OCI-LY3 (cell line): ENCODE results near the gene VSX1.

Source experiments
- H2AFZ ChIP-seq: fragments of 200-600, 300-600 bp; shearing (Covaris generic); 2 replicates; pipeline ENCODE4 v1.6.0; 2014; ENCODE audit warnings: antibody characterized with exemption, low read depth, low read length
- H3K27ac ChIP-seq: fragments of 200-600, 300-600 bp; sonication (generic); 2 replicates; pipeline ENCODE4 v1.5.1; 2014; ENCODE audit warnings: mild to moderate bottlenecking, low read length, moderate library complexity, mixed read lengths
- H3K27me3 ChIP-seq: fragments of 200-600, 300-600 bp; sonication (generic); 2 replicates; pipeline ENCODE4 v1.6.1; 2014; ENCODE audit warnings: low read depth, low read length, mixed read lengths
- H3K36me3 ChIP-seq: fragments of 200-600, 300-600 bp; sonication (generic); replicated peaks from 2 replicates; pipeline ENCODE3; 2014; ENCODE audit warnings: low read depth, low read length, mixed read lengths
- H3K4me1 ChIP-seq: fragments of 300-600, 200-600 bp; sonication (generic); 2 replicates; pipeline ENCODE4 v1.6.1; 2014; ENCODE audit warnings: low read length, mixed read lengths
- H3K4me2 ChIP-seq: fragments of 200-600, 300-600 bp; sonication (generic); 2 replicates; pipeline ENCODE4 v1.6.1; 2014; ENCODE audit warnings: low read length, mixed read lengths
- H3K4me3 ChIP-seq: fragments of 300-600, 200-600 bp; sonication (generic); 2 replicates; pipeline ENCODE4 v1.5.1; 2014; ENCODE audit warnings: antibody characterized with exemption, mild to moderate bottlenecking, low read length, moderate library complexity
- H3K79me2 ChIP-seq: fragments of 300-600, 200-600 bp; shearing (Covaris generic); 2 replicates; pipeline ENCODE4 v1.6.1; 2014; ENCODE audit warnings: mild to moderate bottlenecking, low read length, mixed read lengths
- H3K9ac ChIP-seq: fragments of 300-600, 200-600 bp; shearing (Covaris generic); 2 replicates; pipeline ENCODE4 v1.6.0; 2014; ENCODE audit warnings: mild to moderate bottlenecking, low read length, moderate library complexity
- H3K9me3 ChIP-seq: fragments of 200-600, 300-600 bp; shearing (Covaris generic); 2 replicates; pipeline ENCODE4 v1.6.1; 2014; ENCODE audit warnings: low read length, mixed read lengths; ENCODE audit not compliant: insufficient read depth
- H4K20me1 ChIP-seq: fragments of 200-600, 300-600 bp; sonication (generic); 2 replicates; pipeline ENCODE4 v1.6.1; 2016; ENCODE audit warnings: low read length, mixed read lengths; ENCODE audit not compliant: insufficient read depth
- CTCF ChIP-seq: fragments of 200-600, 300-600 bp; sonication (generic); IDR thresholded peaks from 2 replicates; pipeline ENCODE4 v1.5.1; 2014; ENCODE audit warnings: antibody characterized with exemption, low read length, low read depth
- EZH2phosphoT487 ChIP-seq: fragments of 200-600 bp; shearing (Covaris generic); IDR thresholded peaks from 2 replicates; pipeline ENCODE4 v1.6.1; 2018; ENCODE audit warnings: antibody characterized with exemption, mixed run types, low read depth

The VSX1 gene

DNA sequence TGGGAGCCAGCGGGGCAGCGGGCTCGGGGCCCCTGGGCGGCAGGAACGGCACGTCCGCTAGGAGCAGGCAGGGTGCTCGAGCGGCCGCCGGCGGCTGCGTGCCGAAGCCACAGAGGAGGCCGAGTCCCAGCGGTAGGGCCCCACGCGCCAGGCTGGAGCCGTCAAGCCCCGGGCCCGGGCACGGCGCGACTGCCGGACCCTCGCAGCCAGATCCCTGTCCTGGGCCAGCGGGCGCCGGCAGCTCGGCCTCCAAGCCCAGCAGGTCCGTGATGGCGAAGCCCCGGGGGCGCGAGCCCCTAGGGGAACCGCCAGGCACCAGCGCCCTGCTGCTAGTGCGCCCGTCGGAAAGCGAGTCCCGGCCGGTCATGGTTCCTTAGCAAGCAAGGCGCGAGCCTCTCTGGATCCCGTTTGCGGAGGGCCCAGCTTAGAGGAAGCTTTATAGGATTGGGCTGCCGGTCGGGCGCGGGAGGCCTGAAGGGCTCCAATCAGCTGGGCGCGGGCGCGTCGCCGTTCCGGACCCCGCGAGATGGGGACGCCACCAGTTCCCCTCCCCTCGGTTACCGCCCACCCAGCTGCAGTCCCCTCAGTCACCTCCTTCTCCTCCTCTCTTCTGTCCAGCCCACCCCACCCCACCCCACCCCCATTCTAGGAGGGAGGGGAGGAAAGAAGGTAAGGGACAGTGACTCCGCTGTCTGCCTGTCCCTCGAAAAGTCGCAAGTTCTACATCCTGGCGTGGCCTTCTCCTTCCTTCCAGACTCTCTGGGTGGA is at the start of gene VSX1:
VSX1 (minus strand) TSS at position 412 of the 768 bp plus-strand sequence; CDS start at position 367, 45 bp downstream.
- Histone ChIP-seq H3K9me3 (no peaks in the 10 kb centered on the region), H4K20me1 (no peaks in the 10 kb centered on the region), H3K4me1 (no peaks in the 10 kb centered on the region), H3K9ac (no peak within 1 kb of the TSS), H3K79me2 (no peaks in the 10 kb centered on the region), H3K4me2 (no peak within 1 kb of the TSS), H2AFZ (no peak within 1 kb of the TSS), H3K36me3 (no peaks in the 10 kb centered on the region), H3K4me3 (no peak within 1 kb of the TSS), H3K27ac (no peak within 1 kb of the TSS), H3K27me3 (peaks cover 5% of the 10 kb centered on the region; the same call in 1 of the 2 replicates)
- TF ChIP-seq CTCF (no peak), EZH2phosphoT487 (no peak)

DNA sequence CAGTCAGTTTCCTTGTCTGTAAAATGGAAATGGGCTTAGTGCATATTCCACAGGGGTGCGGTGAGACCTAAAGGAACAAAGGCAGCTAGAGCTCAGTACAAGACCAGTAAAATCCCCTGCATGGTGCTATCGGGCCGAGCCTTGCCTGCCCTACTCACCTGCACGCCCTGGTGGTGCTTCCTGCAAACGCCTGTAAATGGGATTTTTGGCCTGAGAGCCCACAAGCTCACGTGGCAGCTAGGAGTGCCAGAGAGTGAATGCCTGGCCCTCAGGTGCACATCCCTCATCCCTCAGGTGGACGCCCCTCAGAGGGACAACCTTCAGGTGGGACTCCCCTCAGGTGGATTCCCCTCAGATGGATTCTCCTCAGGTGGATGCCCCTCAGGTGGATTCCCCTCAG is 48.0 kb upstream of the VSX1 start:
- Histone ChIP-seq H3K9ac (no peak overlapping the region), H3K27me3 (peaks cover 4% of the 10 kb centered on the region), H4K20me1 (no peaks in the 10 kb centered on the region), H3K27ac (no peak overlapping the region), H3K9me3 (0 out of 2 replicates have a peak, but pooled peaks cover 2% of the 10 kb centered on the region), H2AFZ (no peak overlapping the region), H3K79me2 (no peaks in the 10 kb centered on the region), H3K4me1 (peaks cover 7% of the 10 kb centered on the region), H3K4me2 (no peak overlapping the region), H3K36me3 (no peaks in the 10 kb centered on the region), H3K4me3 (no peak overlapping the region)
- TF ChIP-seq EZH2phosphoT487: no peak
- TF ChIP-seq CTCF: no peak

DNA sequence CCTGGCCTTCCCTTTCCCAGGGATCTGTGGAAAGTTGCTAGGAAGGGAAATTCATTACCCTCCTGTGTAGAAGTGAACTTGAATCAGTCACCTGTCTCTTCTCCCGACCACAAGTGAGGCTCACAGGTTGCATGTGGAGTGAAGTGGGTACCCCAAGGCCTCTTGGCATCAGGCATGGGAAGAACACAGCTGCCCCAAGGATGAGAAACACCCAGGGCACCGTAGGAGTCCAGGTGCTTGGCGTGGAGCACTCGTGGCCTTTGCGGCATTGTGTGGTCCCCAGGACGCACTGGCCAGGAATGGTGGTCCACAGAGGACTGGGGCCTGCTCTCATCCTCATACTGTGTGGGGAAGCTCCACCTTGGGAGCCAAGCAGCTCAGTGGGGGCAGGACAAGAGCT is 47.5 kb upstream of the VSX1 start:
- peaks cover 7% of the 10 kb centered on the region for H3K4me1 ChIP-seq
- H4K20me1 ChIP-seq: no peaks in the 10 kb centered on the region

More for the DNA sequence above, 47.5 kb upstream of the VSX1 start:
- Histone ChIP-seq H3K79me2 (no peaks in the 10 kb centered on the region), H3K27ac (no peak overlapping the region), H3K4me2 (no peak overlapping the region), H3K27me3 (peaks cover 4% of the 10 kb centered on the region), H3K9ac (no peak overlapping the region), H3K4me3 (no peak overlapping the region), H3K36me3 (no peaks in the 10 kb centered on the region), H3K9me3 (0 out of 2 replicates have a peak, but pooled peaks cover 2% of the 10 kb centered on the region), H2AFZ (no peak overlapping the region)
- TF ChIP-seq EZH2phosphoT487 (no peak), CTCF (no peak)
